Effector CD8-positive, alpha-beta T cell (primary cell): Measurements from ENCODE around the gene CELSR1.

Experiments
- DNase-seq: peaks from one replicate; lab custom pipeline; 2025; lab: John Stamatoyannopoulos, UW

CELSR1 gene

GRCh38 chr22:46442217-46442853 is 95.1 kb downstream of the CELSR1 start:
- no peak for DNase-seq

DNA sequence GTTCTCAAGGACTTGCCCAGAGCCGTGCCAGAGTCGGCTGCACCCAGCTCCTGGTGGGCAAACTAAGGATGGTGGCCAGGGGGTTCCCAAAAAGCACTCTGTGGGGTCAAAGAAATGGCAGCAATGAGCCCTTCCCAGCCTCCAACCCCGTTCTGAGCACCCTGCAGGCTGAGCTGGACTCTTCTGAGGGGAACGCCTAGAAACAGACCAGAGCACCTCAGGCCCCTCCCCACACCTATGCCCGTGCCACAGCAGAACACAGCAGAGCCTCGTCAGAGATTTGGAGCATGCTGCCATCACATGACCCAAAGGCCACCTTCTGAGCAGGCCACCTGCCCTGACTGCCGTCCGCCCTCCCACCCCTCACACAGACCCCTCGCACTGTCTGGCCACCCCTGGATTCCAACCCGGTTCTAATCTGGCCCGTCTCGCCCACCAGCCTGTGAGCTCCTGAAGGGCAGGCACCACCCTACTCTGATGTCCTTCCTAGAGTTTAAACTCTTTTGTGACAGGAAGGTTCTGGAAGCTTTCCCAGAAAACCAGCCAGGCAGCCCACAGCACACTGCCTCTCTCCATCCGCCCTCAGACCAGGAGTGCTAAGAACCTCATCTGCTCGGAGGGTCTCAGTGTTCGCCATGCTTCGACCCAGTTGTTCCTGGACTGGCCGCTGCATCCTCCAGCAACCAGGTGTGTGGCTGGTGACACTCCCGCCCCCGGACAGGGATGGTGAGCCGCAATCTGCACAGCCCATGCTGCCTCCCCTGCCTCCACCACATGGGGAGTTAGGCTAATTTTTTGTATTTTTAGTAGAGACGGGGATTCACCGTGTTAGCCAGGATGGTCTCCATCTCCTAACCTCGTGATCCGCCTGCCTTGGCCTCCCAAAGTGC is 97.6 kb downstream of the CELSR1 start:
- DNase-seq, result no peak

DNA sequence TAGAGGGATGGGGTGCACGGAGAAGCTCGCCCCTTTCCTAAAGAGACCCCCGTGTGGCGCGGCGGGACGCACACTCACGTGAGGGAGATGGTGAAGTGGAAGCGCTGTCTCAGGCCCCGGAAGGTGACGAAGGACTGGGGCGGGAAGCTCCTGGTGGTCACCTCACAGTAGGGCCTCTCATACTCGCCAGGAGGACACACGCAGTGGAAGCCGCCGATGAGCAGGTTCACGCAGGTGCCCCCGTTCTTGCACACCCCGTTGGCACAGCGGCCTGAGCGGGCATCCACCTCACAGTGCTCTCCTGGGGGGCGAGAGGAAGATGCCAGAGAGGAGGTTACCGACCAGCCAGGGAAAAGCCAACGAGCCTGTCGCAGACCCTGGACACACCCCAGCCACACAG is 98.3 kb downstream of the CELSR1 start:
- no peak for DNase-seq

GRCh38 chr22:46437671-46438440 is 99.6 kb downstream of the CELSR1 start:
- DNase-seq, result no peak

GRCh38 chr22:46436595-46437175 is 100.7 kb downstream of the CELSR1 start:
- DNase-seq, result no peak

DNA sequence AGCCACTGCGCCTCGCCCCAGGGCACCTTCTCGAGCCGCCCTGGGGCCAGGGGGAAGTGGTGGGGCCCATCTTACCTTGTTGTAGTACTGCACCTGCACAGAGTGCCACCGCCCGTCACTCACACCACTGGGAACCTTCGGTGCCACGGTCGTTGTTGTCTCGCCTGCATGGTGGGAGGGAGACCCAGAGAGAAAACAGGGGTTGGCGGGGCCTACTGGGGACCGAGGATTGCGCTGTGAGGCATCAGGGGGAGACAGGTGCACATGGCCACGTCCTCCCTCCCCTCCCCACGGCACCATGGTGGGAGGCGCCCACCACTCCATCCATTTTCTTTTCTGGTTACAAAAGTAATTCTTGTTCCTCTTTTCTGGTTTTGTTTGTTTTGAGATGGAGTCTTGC is 104.1 kb downstream of the CELSR1 start:
- DNase-seq, result no peak

GRCh38 chr22:46432164-46433068 is 105.0 kb downstream of the CELSR1 start:
- DNase-seq, result peak; percentile 5

GRCh38 chr22:46430961-46431838 is 106.2 kb downstream of the CELSR1 start:
- DNase-seq, result no peak

GRCh38 chr22:46429325-46429853 is 108.0 kb downstream of the CELSR1 start:
- no peak for DNase-seq

GRCh38 chr22:46428602-46429324 is 108.7 kb downstream of the CELSR1 start:
- DNase-seq, result no peak

DNA sequence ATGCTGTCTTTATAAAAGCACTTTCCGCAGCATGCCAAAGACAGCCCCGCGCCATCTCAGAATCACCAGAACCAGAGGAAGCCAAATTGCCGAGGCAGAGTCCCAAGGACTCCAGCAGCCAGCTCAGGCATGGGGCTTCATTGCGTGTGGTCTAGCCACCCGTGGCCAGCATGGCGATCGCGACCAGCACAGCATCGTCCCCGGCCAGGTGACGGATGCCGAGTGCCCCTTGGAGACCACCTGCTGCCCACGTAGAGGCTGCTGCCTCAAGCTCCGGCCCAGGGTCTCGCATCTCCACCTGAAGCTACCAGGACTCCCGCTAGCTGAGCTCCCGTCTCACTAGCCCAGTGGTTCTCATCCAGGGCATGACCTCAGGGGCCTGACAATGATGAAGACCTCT is 109.2 kb downstream of the CELSR1 start:
- DNase-seq, result no peak

GRCh38 chr22:46425016-46425415 is 112.4 kb downstream of the CELSR1 start:
- DNase-seq, result no peak

- no peak for DNase-seq
These were observed 112.9 kb downstream of the CELSR1 start for GRCh38 chr22:46424496-46424895.

GRCh38 chr22:46422896-46423295 is 114.5 kb downstream of the CELSR1 start:
- no peak for DNase-seq

GRCh38 chr22:46421267-46421666 is 116.2 kb downstream of the CELSR1 start:
- no peak for DNase-seq

- no peak for DNase-seq
These were observed 117.5 kb downstream of the CELSR1 start for GRCh38 chr22:46419754-46420571.

DNA sequence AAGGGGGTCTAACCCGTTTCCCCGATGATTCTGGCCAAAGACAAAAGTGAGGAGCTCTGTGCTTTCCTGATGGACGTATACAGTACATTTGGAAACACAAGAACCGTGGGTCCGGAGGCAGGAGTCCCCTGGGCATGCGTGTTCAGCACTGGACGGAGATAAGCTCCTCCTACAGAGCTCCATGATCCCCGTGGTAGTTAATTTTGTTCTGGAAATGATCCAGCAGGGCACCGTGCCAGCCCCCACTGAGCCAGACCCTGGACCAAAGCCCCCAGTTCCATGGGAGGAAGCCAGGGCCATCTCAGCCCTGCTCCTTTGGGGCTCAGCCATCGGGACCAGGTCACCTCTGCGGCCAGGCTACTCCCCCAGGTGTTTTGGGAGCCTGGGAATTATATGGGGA is 118.6 kb downstream of the CELSR1 start:
- no peak for DNase-seq

GRCh38 chr22:46417769-46418168 is 119.7 kb downstream of the CELSR1 start:
- no peak for DNase-seq
